ENCODE data around the gene GRIN3B. TPM values are rescaled to one million over a fixed set of nuclear protein-coding genes. Genes with fewer than 3 reads are reported as not detected.

The GRIN3B gene
- total and polyA plus RNA-seq, 2 donors (not counting 1 experiment from before 2014, with no cell fraction given), result 0.10 to 0.42 TPM

DNA sequence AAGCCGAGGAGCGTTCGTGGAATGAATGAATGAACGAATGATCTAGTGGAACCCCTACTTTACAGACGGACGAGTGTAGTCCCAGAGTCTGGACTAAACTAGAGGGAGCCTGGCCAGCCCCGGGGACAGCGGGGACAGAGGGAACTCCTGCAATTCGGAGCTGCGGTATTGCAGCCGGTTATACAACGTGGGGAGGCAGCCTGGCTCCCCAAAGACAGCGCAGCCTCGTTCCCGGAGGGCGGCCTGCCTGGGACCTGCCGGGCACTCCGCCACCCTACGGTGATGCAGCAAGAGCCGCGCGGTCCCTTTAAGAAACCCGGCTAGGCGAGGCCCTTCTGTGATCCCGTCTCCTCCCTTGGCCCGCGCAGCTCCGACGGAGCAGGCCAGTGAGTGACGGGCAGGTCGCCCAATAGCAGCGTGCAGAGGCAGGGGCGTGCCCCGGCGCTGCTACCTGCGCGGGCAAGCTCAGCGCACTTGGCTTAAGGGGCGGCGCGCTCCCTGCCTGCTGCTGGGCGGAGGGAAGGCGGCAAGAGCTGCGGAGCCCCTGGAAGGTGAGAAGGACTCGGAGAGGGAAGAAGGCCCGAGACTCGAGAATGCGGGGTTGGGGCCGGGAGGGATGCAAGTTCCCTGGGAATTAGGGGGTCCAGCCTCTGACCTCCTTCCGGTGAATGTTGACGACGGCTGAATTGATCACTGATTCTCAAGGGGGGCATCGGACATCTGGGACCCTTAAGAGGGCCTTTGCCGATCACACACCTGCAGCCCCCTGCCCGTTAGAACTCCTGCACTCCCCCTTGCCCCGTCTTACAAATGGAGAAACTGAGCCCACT is 39.6 kb downstream of the GRIN3B start, which contains the start of gene ABCA7:
Gene ABCA7, plus strand, starts transcription at position 462 of the 830 bp plus-strand sequence. CDS start 1,255 bp downstream, outside the sequence.
- peak within 1 kb of the TSS; percentile 81 to 92 for H3K27ac ChIP-seq (ENCODE audit: low read length in 2 of 2)
- DNase-seq (peak; percentile 98), ATAC-seq (ENCODE audit: low read depth) (peak; percentile 78)
- H3K9me3 ChIP-seq (ENCODE audit: control extremely low read depth in 1 of 3, control insufficient read depth in 2 of 3, insufficient read depth in 1 of 3, low read length in 2 of 3), result peaks cover 0 to 2% (median 0%) of the 10 kb centered on the region in 3 donors
- H3K4me2 ChIP-seq (replicated peaks; ENCODE audit: low read depth, low read length, poor library complexity, severe bottlenecking), result peak within 1 kb of the TSS; percentile 92
- H3K27me3 ChIP-seq (replicated peaks in 1 of 4; ENCODE audit: control extremely low read depth in 1 of 4, control insufficient read depth in 3 of 4, insufficient read depth in 4 of 4, low read length in 3 of 4), result no peaks in the 10 kb centered on the region
- H3K79me2 ChIP-seq (ENCODE audit: control insufficient read depth, insufficient read depth, low read length), result peaks cover 43% of the 10 kb centered on the region
- peak within 1 kb of the TSS; percentile 97 for H3K4me3 Mint-ChIP-seq
- TF ChIP-seq, protein P1, sequence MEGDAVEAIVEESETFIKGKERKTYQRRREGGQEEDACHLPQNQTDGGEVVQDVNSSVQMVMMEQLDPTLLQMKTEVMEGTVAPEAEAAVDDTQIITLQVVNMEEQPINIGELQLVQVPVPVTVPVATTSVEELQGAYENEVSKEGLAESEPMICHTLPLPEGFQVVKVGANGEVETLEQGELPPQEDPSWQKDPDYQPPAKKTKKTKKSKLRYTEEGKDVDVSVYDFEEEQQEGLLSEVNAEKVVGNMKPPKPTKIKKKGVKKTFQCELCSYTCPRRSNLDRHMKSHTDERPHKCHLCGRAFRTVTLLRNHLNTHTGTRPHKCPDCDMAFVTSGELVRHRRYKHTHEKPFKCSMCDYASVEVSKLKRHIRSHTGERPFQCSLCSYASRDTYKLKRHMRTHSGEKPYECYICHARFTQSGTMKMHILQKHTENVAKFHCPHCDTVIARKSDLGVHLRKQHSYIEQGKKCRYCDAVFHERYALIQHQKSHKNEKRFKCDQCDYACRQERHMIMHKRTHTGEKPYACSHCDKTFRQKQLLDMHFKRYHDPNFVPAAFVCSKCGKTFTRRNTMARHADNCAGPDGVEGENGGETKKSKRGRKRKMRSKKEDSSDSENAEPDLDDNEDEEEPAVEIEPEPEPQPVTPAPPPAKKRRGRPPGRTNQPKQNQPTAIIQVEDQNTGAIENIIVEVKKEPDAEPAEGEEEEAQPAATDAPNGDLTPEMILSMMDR (IDR thresholded peaks at IDR 0.05), result no peak
- TF ChIP-seq EZH2 (IDR thresholded peaks at IDR 0.05; ENCODE audit: borderline replicate concordance, insufficient read depth, low read depth, low read length, poor library complexity, severe bottlenecking), result no peak
- WGBS (ENCODE audit: insufficient coverage), result 1% methylated on average over 52 of the region's 56 CpGs
- H2AFZ ChIP-seq (ENCODE audit: insufficient read depth, low read depth, low read length, poor library complexity, severe bottlenecking), result peak within 1 kb of the TSS; percentile 60
- peaks cover 0 to 49% of the 10 kb centered on the region in 2 experiments for H3K36me3 ChIP-seq (replicated peaks in 1 of 2; ENCODE audit: control extremely low read depth in 1 of 2, control insufficient read depth in 1 of 2, extremely low read depth in 1 of 2, insufficient read depth in 2 of 2, low read length in 1 of 2)
- peak within 1 kb of the TSS; percentile 85 for H3K9ac ChIP-seq (ENCODE audit: low read length)
- peaks cover 39 to 66% of the 10 kb centered on the region in 2 donors for H3K4me1 ChIP-seq (ENCODE audit: control insufficient read depth in 2 of 2, insufficient read depth in 2 of 2, low read length in 2 of 2)
- H3K27ac Mint-ChIP-seq, result peak within 1 kb of the TSS; percentile 99
- no peaks in the 10 kb centered on the region for H3K27me3 Mint-ChIP-seq
- H3K4me3 ChIP-seq (ENCODE audit: control extremely low read depth in 1 of 5, extremely low read depth in 1 of 5, insufficient read depth in 1 of 5, low read depth in 2 of 5, low read length in 4 of 5), result peak within 1 kb of the TSS; percentile 69 to 90 (median 75)
- CTCF ChIA-PET, result interaction anchor here (1.1 to 4.5 kb wide), 8 partner anchors 12 to 205 kb away, joined by 3 to 35 read pairs (median 6); partner anchors contain the start of genes ARHGAP45, CNN2, RNU6-2 and WDR18
- no peaks in the 10 kb centered on the region for H3K9me3 Mint-ChIP-seq (ENCODE audit: insufficient read depth)
- POLR2A ChIA-PET, result interaction anchor here (0.5 to 6.8 kb wide), 18 partner anchors 12 to 986 kb away, joined by 3 to 91 read pairs (median 6); partner anchors contain the start of genes ARHGAP45, CNN2, GPX4 and RNU6-2
- H3K4me1 Mint-ChIP-seq, result peaks cover 51% of the 10 kb centered on the region
- peaks cover 60% of the 10 kb centered on the region for H4K20me1 ChIP-seq (ENCODE audit: control insufficient read depth, insufficient read depth, low read length, poor library complexity, severe bottlenecking)
- intact Hi-C loops (cut with micrococcal nuclease), result loop anchor here (1.0 to 2.0 kb wide), 5 partner anchors 19 to 63 kb away; partner anchors contain the start of genes GPX4, POLR2E, RNU6-2 and TMEM259

Measured in B cell (primary cell).